ENCODE results near the gene ODF2L. TPM values are rescaled to one million over a fixed set of nuclear protein-coding genes. Genes with fewer than 3 reads are reported as not detected.

Gene ODF2L, protein sequence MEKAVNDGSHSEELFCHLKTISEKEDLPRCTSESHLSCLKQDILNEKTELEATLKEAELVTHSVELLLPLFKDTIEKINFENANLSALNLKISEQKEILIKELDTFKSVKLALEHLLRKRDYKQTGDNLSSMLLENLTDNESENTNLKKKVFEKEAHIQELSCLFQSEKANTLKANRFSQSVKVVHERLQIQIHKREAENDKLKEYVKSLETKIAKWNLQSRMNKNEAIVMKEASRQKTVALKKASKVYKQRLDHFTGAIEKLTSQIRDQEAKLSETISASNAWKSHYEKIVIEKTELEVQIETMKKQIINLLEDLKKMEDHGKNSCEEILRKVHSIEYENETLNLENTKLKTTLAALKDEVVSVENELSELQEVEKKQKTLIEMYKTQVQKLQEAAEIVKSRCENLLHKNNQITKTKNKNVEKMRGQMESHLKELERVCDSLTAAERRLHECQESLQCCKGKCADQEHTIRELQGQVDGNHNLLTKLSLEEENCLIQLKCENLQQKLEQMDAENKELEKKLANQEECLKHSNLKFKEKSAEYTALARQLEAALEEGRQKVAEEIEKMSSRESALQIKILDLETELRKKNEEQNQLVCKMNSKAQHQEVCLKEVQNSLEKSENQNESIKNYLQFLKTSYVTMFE
- total RNA-seq, result 10 to 100 TPM; 30.2 to 65.1 (median 45.8) TPM

GRCh38 chr1:86395751-86396497 is at the start of gene ODF2L:
TSS of gene ODF2L (minus strand) at chr1:86396323. CDS start at chr1:86387027, 9,296 bp downstream.
- H3K9me3 ChIP-seq, result peaks cover 0 to 7% (median 0%) of the 10 kb centered on the region in 4 donors

GRCh38 chr1:86445919-86446318 is 49.8 kb upstream of the ODF2L start:
- TF ChIP-seq EP300 (IDR thresholded peaks at IDR 0.05), result no peak
- H3K27me3 ChIP-seq, result no peaks in the 10 kb centered on the region
- DNase-seq (ENCODE audit: low spot score in 2 of 2), result no peak
- H3K9me3 ChIP-seq, result no peaks in the 10 kb centered on the region
- peaks cover 0 to 4% (median 0%) of the 10 kb centered on the region in 4 donors for H3K4me1 ChIP-seq
- H3K4me3 ChIP-seq, result no peak overlapping the region
- no peaks in the 10 kb centered on the region for H3K36me3 ChIP-seq
- H3K27ac ChIP-seq, result no peak overlapping the region
- 94 to 100% methylated on average over 1 of the region's 1 CpG for WGBS, 2 donors

More at GRCh38 chr1:86395751-86396497, at the start of gene ODF2L:
- H3K4me1 ChIP-seq, result peaks cover 0 to 31% (median 4%) of the 10 kb centered on the region in 4 donors
- 0 to 1% methylated on average over 43 to 51 of the region's 56 CpGs for WGBS, 2 donors
- DNase-seq (ENCODE audit: low spot score in 2 of 2), result peak; percentile 79 to 86
- H3K27me3 ChIP-seq, result no peaks in the 10 kb centered on the region
- TF ChIP-seq POLR2A (IDR thresholded peaks at IDR 0.05) (peak; percentile 42 to 82), EP300 (IDR thresholded peaks at IDR 0.05) (peak in 1 of 2 donors; percentile 86)
- TF ChIP-seq, protein P1, sequence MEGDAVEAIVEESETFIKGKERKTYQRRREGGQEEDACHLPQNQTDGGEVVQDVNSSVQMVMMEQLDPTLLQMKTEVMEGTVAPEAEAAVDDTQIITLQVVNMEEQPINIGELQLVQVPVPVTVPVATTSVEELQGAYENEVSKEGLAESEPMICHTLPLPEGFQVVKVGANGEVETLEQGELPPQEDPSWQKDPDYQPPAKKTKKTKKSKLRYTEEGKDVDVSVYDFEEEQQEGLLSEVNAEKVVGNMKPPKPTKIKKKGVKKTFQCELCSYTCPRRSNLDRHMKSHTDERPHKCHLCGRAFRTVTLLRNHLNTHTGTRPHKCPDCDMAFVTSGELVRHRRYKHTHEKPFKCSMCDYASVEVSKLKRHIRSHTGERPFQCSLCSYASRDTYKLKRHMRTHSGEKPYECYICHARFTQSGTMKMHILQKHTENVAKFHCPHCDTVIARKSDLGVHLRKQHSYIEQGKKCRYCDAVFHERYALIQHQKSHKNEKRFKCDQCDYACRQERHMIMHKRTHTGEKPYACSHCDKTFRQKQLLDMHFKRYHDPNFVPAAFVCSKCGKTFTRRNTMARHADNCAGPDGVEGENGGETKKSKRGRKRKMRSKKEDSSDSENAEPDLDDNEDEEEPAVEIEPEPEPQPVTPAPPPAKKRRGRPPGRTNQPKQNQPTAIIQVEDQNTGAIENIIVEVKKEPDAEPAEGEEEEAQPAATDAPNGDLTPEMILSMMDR (IDR thresholded peaks at IDR 0.05), result no peak
- H3K27ac ChIP-seq, result peak within 1 kb of the TSS; percentile 60 to 87 (median 80)
- H3K36me3 ChIP-seq, result peaks cover 0 to 6% (median 0%) of the 10 kb centered on the region in 3 donors
- peak within 1 kb of the TSS; percentile 67 to 95 (median 80) for H3K4me3 ChIP-seq

- H3K36me3 ChIP-seq, result no peaks in the 10 kb centered on the region
- H3K4me3 ChIP-seq, result no peak overlapping the region
- H3K9me3 ChIP-seq, result no peaks in the 10 kb centered on the region
- TF ChIP-seq, protein P1 (IDR thresholded peaks at IDR 0.05), result no peak
- TF ChIP-seq POLR2A (IDR thresholded peaks at IDR 0.05) (no peak), EP300 (IDR thresholded peaks at IDR 0.05) (no peak)
- no peak for DNase-seq (ENCODE audit: low spot score in 2 of 2)
- H3K27me3 ChIP-seq, result no peaks in the 10 kb centered on the region
- no peaks in the 10 kb centered on the region for H3K4me1 ChIP-seq
- WGBS, 2 donors, result 76 to 86% methylated on average over 1 of the region's 1 CpG
- no peak overlapping the region for H3K27ac ChIP-seq
Measured at GRCh38 chr1:86441997-86442396, 45.9 kb upstream of the ODF2L start.

- H3K4me1 ChIP-seq, result no peaks in the 10 kb centered on the region
- no peak overlapping the region for H3K4me3 ChIP-seq
- WGBS, 2 donors, result 66 to 77% methylated on average over 2 of the region's 2 CpGs
- H3K27ac ChIP-seq, result no peak overlapping the region
- H3K9me3 ChIP-seq, result no peaks in the 10 kb centered on the region
- TF ChIP-seq POLR2A (IDR thresholded peaks at IDR 0.05), result no peak
- TF ChIP-seq, protein P1 (IDR thresholded peaks at IDR 0.05), result no peak
- no peak for TF ChIP-seq EP300 (IDR thresholded peaks at IDR 0.05)
- DNase-seq (ENCODE audit: low spot score in 2 of 2), result no peak
- no peaks in the 10 kb centered on the region for H3K36me3 ChIP-seq
- H3K27me3 ChIP-seq, result no peaks in the 10 kb centered on the region
Measured at GRCh38 chr1:86441581-86441980, 45.5 kb upstream of the ODF2L start.

DNA sequence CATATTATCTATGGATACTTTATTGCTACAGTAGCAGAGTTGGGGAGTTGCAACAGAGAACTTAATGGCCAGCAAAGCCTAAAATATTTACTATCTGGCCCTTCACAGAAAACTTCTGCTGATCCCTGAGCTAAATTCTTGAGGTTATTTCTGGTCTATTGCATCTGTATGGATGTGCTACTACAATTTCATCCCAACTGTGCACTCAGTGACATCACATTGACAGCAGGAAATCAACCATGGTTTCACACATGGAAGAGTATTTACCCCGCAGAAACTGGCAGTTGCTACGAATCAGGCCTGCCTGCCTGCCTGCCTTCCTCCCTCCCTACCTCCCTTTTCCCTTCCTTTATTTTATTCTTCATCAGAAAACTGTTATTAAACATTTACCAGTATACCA is 39.9 kb upstream of the ODF2L start:
- Histone ChIP-seq H3K9me3 (no peaks in the 10 kb centered on the region), H3K4me1 (no peaks in the 10 kb centered on the region), H3K27me3 (no peaks in the 10 kb centered on the region), H3K27ac (no peak overlapping the region), H3K36me3 (no peaks in the 10 kb centered on the region), H3K4me3 (no peak overlapping the region)
- no peak for TF ChIP-seq POLR2A (IDR thresholded peaks at IDR 0.05)
- no peak for TF ChIP-seq EP300 (IDR thresholded peaks at IDR 0.05)
- TF ChIP-seq, protein P1 (IDR thresholded peaks at IDR 0.05), result no peak
- 74 to 77% methylated on average over 2 of the region's 2 CpGs for WGBS, 2 donors
- DNase-seq (ENCODE audit: low spot score in 2 of 2), result no peak
